Measurements from ENCODE around the gene SYNRG.

DNA sequence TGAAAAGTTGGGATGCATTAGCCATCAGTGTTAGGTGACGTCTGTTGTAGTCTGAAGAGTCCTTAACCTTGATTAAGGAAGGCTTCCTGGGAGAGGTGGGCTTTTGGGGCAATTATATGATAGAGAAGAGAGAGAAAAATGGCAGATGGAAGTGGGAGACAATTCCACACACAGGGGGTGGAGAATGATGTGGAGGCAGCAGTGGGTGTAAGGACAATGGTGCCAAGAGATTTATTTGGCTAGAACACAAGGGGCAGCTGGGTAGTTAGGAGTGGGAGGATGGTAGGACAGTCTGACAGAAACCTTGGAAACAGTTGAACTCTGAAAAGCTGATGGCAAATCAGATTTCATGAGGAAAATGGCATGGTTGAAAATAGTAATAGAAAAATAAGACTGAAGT is 130.2 kb downstream of the SYNRG start:
- TF ChIP-seq, protein P1, sequence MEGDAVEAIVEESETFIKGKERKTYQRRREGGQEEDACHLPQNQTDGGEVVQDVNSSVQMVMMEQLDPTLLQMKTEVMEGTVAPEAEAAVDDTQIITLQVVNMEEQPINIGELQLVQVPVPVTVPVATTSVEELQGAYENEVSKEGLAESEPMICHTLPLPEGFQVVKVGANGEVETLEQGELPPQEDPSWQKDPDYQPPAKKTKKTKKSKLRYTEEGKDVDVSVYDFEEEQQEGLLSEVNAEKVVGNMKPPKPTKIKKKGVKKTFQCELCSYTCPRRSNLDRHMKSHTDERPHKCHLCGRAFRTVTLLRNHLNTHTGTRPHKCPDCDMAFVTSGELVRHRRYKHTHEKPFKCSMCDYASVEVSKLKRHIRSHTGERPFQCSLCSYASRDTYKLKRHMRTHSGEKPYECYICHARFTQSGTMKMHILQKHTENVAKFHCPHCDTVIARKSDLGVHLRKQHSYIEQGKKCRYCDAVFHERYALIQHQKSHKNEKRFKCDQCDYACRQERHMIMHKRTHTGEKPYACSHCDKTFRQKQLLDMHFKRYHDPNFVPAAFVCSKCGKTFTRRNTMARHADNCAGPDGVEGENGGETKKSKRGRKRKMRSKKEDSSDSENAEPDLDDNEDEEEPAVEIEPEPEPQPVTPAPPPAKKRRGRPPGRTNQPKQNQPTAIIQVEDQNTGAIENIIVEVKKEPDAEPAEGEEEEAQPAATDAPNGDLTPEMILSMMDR (conservative IDR thresholded peaks at IDR 0.05 in 1 of 2, IDR thresholded peaks at IDR 0.05 in 1 of 2; ENCODE audit: low read depth in 1 of 2, low read length in 2 of 2): no peak
- TF ChIP-seq EZH2 (IDR thresholded peaks at IDR 0.05; ENCODE audit: low read length, missing control alignments): no peak

Data from fibroblast of lung (primary cell).